GM23338 (cell line): ENCODE data around the gene PIWIL4.

ENCODE experiments used
- CREB1 ChIP-seq: fragments of 250-450 bp; sonication (Bioruptor Pico); IDR thresholded peaks from 2 replicates; pipeline ENCODE4 v1.5.0; 2020; ENCODE audit warnings: low read depth, mild to moderate bottlenecking, moderate library complexity
- EZH2 ChIP-seq: fragments of 200-600 bp; sonication (generic); IDR thresholded peaks from one replicate; pipeline ENCODE4 v1.8.0; 2017; ENCODE audit warnings: antibody characterized with exemption, mild to moderate bottlenecking, low read depth; ENCODE audit not compliant: unreplicated experiment
- NANOG ChIP-seq: IDR thresholded peaks from 2 replicates; pipeline ENCODE4 v1.6.1; 2016; ENCODE audit warnings: antibody characterized with exemption, borderline replicate concordance
- POLR2AphosphoS5 ChIP-seq: IDR thresholded peaks from 2 replicates; pipeline ENCODE4 v1.6.1; 2016; ENCODE audit warnings: antibody characterized with exemption, low read depth
- REST ChIP-seq: IDR thresholded peaks from one replicate; pipeline ENCODE4 v1.6.1; 2018; ENCODE audit warnings: antibody characterized with exemption; ENCODE audit not compliant: unreplicated experiment
- ZNF331 ChIP-seq: fragments of 250-450 bp; sonication (Bioruptor Pico); IDR thresholded peaks from 2 replicates; pipeline ENCODE4 v1.5.0; 2020; ENCODE audit warnings: low read depth, mild to moderate bottlenecking, moderate library complexity
- TF ChIP-seq, protein P1 (sequence below), 2 experiments: fragments of 200-600 bp in 1 of 2; sonication (generic) in 1 of 2; conservative IDR thresholded peaks; 2 replicates each; pipeline versions ENCODE4 v1.5.1 to v1.6.1; 2016 to 2017; ENCODE audit warnings: antibody characterized with exemption in 2 of 2, low read depth in 2 of 2, mild to moderate bottlenecking in 2 of 2, moderate library complexity in 1 of 2

- TF ChIP-seq, protein P1, sequence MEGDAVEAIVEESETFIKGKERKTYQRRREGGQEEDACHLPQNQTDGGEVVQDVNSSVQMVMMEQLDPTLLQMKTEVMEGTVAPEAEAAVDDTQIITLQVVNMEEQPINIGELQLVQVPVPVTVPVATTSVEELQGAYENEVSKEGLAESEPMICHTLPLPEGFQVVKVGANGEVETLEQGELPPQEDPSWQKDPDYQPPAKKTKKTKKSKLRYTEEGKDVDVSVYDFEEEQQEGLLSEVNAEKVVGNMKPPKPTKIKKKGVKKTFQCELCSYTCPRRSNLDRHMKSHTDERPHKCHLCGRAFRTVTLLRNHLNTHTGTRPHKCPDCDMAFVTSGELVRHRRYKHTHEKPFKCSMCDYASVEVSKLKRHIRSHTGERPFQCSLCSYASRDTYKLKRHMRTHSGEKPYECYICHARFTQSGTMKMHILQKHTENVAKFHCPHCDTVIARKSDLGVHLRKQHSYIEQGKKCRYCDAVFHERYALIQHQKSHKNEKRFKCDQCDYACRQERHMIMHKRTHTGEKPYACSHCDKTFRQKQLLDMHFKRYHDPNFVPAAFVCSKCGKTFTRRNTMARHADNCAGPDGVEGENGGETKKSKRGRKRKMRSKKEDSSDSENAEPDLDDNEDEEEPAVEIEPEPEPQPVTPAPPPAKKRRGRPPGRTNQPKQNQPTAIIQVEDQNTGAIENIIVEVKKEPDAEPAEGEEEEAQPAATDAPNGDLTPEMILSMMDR (conservative IDR thresholded peaks at IDR 0.05; ENCODE audit: low read depth in 2 of 2), result no peak
- TF ChIP-seq ZNF331 (CRISPR knock-in tag) (no peak), POLR2AphosphoS5 (no peak), NANOG (no peak), EZH2 (no peak), REST (no peak), CREB1 (no peak)
Observed at GRCh38 chr11:94528551-94528950, 38.6 kb upstream of the PIWIL4 start.
